ENCODE data around the gene CCDC107.
"Not testable (repeated sequence)": the region's sequence is repeated elsewhere in the genome, so short reads cannot be mapped to it uniquely, and the experiment has no call there.

DNA sequence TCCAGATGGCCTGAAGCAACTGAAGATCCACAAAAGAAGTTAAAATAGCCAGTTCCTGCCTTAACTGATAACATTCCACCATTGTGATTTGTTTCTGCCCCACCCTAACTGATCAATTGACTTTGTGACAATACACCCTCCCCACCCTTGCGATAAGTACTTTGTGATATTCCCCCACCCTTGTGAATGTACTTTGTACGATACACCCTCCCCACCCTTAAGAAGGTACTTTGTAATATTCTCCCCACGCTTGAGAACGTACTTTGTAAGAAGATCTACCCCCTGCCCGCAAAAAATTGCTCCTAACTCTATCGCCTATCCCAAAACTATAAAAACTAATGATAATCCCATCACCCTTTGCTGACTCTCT, 21.2 kb upstream of the CCDC107 start:
- not testable (repeated sequence) for TF ChIP-seq CTCF (conservative IDR thresholded peaks at IDR 0.05; ENCODE audit: low read depth, low read length); EZH2 (IDR thresholded peaks at IDR 0.05; ENCODE audit: borderline replicate concordance, low read depth, low read length, poor library complexity, severe bottlenecking)
